CD4-positive, alpha-beta T cell treated with Interferon alpha-2 for 1 hour (primary cell): ENCODE data around the gene WIPF2.
A peak's percentile ranks its signal among the peaks of the same experiment; 100 is the strongest.

Experiments
- DNase-seq, 2 donors: peaks; one replicate each; pipeline ENCODE4 v3.0.0-alpha.2; 2020 to 2022

Gene WIPF2

DNA sequence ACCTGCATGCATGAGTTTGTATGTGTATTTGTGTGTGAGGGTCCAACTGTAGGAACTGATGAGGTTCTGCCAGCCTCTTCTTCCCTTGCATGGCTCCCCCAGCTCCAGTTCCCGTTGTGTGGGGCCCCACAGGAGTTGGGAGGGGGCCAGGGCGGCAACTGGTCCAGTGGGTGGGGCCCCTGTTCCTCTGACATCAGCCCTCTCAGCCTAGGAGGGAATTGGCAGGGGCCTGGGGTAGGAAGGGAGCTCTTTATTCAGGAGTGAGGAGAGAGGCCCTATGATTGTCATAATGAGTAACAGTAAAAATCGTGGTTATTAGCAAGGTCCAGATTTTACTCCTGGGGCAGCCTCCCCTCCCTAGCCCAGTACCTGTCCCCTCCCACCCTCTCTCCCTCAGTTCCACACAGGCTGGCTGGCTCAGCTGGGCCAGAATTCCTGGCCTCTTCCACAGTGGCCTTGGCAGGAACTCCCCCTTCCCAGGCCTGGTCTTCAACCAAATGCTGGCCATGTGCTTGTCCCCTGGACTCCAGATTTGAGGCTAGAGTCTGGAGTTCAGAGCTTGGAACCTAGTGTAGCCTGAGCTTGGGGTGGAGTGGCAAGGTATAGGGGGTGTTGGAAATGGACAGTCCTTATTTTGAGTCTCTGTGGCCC is 108.8 kb downstream of the WIPF2 start:
- no peak for DNase-seq

DNA sequence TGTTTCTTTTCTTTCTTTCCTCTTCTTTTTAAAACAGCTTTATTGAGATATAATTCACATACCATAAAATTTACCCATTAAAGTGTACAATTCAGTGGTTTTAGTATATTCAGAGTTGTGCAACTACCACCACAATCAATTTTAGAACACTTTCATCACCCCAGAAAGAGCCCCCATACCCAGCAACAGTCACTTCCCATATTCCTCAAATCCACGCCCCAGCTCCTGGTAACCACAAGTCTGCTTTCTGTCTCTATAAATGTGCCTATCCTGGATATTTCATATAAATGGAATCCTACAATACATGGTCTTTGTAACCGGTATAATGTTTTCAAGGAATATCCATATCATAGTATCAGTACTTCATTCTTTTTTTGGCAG is 109.3 kb downstream of the WIPF2 start:
- no peak for DNase-seq

DNA sequence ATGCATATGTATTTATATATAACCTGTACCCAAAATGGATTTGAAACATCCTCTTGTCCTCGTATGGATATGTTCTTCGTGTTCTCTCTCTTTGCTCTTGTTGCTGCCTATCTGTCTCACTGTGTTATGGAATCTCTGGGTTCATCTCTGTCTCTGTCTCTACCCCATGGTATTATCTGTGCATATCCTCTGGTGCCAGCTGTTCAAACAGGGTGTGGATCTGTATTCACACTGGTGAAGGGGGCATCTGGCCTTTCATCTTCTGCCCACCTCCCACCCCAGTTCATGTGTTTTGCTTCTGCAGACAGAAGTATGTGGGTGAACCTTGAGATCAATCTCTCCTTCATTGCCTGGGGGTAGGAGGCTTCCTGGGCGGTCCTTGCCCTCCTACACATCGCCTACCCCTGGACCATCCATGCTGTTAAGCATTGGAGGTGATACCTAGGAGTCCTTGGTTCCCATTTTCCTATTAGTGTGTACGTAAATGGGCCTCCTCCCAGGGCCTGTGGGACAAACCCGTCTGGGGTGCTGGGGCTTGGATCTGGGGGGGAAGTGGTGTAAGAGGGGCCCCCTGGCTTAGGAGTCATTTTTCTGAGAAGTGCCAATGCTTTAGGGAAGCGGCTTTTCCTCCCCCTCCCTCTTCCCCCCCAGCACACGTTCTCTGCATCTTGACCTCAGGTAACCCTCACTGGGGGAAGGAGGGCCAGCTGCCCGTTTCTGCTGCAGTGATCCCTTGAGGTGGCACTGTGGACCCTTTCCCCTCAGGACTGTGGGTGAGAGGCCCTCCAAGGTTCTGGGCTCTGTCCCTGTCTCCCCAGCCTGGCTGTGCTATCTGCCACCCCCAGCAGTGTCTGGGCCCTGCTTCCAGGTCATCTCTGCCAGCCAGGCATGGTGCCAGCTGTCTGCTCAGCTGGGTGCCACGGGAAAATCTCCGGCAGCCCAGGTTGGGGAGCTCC is 111.0 kb downstream of the WIPF2 start:
- DNase-seq = peak; percentile 63 to 77

DNA sequence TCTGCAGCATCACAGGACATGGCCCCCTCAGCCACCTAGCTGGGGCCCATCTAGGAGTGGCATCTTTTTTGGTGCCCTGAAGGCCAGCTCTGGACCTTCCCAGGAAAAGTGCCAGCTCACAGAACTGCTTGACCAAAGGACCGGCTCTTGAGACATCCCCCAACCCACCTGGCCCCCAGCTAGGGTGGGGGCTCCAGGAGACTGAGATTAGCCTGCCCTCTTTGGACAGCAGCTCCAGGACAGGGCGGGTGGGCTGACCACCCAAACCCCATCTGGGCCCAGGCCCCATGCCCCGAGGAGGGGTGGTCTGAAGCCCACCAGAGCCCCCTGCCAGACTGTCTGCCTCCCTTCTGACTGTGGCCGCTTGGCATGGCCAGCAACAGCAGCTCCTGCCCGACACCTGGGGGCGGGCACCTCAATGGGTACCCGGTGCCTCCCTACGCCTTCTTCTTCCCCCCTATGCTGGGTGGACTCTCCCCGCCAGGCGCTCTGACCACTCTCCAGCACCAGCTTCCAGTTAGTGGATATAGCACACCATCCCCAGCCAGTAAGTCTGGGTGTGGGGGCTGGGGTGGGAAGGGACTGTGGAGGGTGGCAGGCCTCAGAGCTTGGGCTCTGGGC is 111.9 kb downstream of the WIPF2 start:
- DNase-seq = no peak

DNA sequence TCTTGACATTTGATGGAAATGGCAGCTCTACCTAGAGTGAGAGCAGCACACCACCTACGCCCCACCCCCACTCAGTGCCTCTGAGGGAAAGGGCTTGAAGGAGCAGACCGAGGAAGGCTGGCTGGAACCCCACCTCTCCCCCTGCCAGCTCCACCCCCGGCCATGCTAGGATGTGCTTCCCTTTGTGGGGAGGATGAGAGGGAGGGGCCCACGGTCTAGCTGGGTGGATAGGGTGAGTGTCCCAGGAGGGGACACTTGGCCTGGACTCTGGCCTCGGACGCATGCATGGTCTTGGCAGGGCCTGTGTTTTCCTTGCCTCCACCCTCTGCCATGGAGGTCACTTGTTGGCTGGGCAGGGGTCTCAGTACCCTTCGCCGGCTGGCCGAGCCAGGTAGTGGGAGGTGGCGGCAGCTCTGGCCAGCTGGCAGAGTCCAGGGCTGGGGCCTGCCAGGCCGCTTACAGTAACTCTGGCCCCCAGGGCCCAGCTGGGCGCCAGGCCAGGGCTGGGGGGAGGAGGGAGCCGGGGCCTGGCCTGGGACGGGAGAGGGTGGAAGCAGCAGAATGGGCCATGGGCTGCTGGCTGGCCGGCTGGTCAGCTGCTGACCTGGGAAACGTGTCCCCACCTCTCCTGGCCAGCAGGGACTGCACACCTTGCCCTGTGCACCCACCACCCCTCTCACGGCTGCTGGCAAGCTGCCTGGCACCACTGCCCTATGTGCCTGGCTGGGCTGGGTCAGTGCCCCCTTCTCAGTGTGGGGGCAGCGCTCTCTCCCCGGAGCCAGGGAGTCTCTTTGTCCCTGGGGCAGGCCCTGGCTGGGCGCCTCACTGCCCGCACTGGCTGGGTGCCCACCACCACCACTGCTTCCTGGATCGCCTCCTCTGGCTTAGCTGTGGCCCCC is 112.9 kb downstream of the WIPF2 start:
- no peak for DNase-seq
